PFSK-1 (cell line): ENCODE measurements around the gene LAMB3.

ENCODE experiments used
- FOXP2 ChIP-seq: optimal IDR thresholded peaks from 2 replicates; pipeline ENCODE3; 2011; ENCODE audit warnings: borderline replicate concordance, control low read depth, inconsistent platforms; ENCODE audit not compliant: insufficient read depth; ENCODE audit errors: extremely low read length, extremely low read depth
- SIN3A ChIP-seq: IDR thresholded peaks from 2 replicates; pipeline ENCODE4 v1.6.1; 2012; ENCODE audit warnings: mild to moderate bottlenecking, low read length, moderate library complexity, borderline replicate concordance; ENCODE audit not compliant: insufficient read depth

DNA sequence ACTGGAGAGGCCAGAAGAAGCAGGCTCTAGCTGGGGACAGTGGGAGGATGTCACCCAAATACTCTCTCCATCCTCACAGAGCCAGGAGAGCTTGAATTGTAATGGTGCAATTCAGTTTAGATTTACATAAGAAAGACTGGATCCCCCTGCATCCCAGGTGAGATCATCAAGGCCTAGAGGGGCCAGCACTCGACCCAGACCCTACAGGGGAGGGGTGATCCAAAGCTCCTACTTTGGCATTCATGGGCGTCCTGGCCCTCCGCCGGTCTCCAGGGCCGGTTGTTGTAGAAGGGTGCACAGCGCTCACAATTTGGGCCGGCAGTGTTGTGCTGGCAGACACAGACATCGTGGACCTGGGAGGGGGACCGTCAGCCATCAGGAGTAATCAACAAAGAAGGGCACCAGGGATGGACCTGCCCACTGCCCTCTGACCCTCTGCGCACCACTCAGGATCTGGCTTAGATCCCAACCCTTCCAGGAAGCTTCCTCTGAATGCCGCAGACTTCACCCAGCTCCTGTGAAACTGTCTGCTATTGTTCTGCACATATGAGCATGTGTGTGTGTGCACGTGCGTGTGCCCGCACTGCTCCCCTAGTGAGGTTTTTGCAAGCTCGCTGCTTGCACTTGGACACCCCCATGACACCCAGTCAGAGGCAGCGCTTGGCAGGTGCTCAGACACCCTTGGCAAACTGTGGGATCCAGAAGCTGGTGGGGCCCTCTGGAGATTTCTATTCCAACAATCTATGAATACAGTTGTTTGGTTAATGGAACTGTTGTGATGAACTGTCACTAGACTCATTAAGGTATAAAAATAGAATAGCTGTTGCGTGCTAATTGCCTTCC, 21.6 kb downstream of the LAMB3 start:
- no peak for TF ChIP-seq SIN3A
- TF ChIP-seq FOXP2 = peak; percentile 22
